K562 (cell line): ENCODE data around the gene MICAL2. TPM values are rescaled to one million over a fixed set of nuclear protein-coding genes. Genes with fewer than 3 reads are reported as not detected.
A peak's percentile ranks its signal among the peaks of the same experiment; 100 is the strongest.

Experiments used
- BRF1 ChIP-seq: IDR thresholded peaks from 3 replicates; pipeline ENCODE4 v1.6.1; 2011; ENCODE audit warnings: borderline replicate concordance, mild to moderate bottlenecking; ENCODE audit not compliant: insufficient read length; ENCODE audit errors: extremely low read depth
- HDAC1 ChIP-seq, 2 experiments: fragments of 450-650 bp; IDR thresholded peaks; 2 replicates each; pipeline ENCODE4 v1.6.1; 2016 to 2017; ENCODE audit warnings: inconsistent platforms in 1 of 2, mild to moderate bottlenecking in 1 of 2, moderate library complexity in 1 of 2
- MBD1 ChIP-seq: fragments of 250-450 bp; sonication (Bioruptor Pico); IDR thresholded peaks from 2 replicates; pipeline ENCODE4 v1.8.0; 2022; ENCODE audit warnings: inconsistent platforms
- PRDM10 ChIP-seq: fragments of 450-650 bp; IDR thresholded peaks from 2 replicates; pipeline ENCODE4 v1.6.1; 2018; ENCODE audit not compliant: partially characterized antibody
- SIN3A ChIP-seq, 2 experiments: fragments of 150-350 bp in 1 of 2; IDR thresholded peaks; 2 replicates each; pipeline ENCODE4 v1.6.1; 2011 to 2016; ENCODE audit warnings: borderline replicate concordance in 2 of 2, low read depth in 2 of 2, low read length in 2 of 2, mild to moderate bottlenecking in 2 of 2, moderate library complexity in 2 of 2; ENCODE audit not compliant: control insufficient read depth in 1 of 2
- SMAD4 ChIP-seq: fragments of 250-450 bp; sonication (Bioruptor Pico); conservative IDR thresholded peaks from 2 replicates; pipeline ENCODE4 v1.8.0; 2021; ENCODE audit warnings: inconsistent platforms, mild to moderate bottlenecking, moderate library complexity
- SRF ChIP-seq, 2 experiments: fragments of 250-450, 450-650 bp in 1 of 2; sonication (Bioruptor Pico) in 1 of 2; sonication (generic) in 1 of 2; formaldehyde crosslinking; IDR thresholded peaks; 2 replicates each; pipeline versions ENCODE4 v1.5.0 to v1.5.1; 2020 to 2022; ENCODE audit warnings: mild to moderate bottlenecking in 1 of 2, missing genetic modification reagents in 1 of 2
- ZNF282 ChIP-seq: sonication (generic); formaldehyde crosslinking; IDR thresholded peaks from 2 replicates; pipeline ENCODE4 v1.8.1; 2023; ENCODE audit warnings: missing genetic modification reagents
- ZNF584 ChIP-seq: fragments of 200-800 bp; sonication (Bioruptor generic); IDR thresholded peaks from 2 replicates; pipeline ENCODE4 v1.6.1; 2016; ENCODE audit warnings: low read depth, mild to moderate bottlenecking, missing genetic modification characterization, missing compliant biosample characterization
- ZNF77 ChIP-seq: fragments of 250-450 bp; sonication (Bioruptor Pico); IDR thresholded peaks from 2 replicates; pipeline ENCODE4 v1.5.0; 2020
- polyA plus RNA-seq, 8 experiments: library from polyadenylated mRNA; depleted of rRNA in 4 of 8; stranded (reverse) in 5 of 8; unstranded in 3 of 8; fragments of >200 nt; fragmentation: Nextera tagmentation in 2 of 8; fragmentation: Illumina TruSeq in 1 of 8; extraction: Ambion mirVana in 2 of 8; extraction: Trizol in 1 of 8; gene quantifications; 2 replicates each; pipeline versions ENCODE4 v1.2.1 to v1.2.3, GENCODE V29; 2011 to 2014; ENCODE audit warnings: inconsistent platforms in 1 of 8, missing spikeins in 1 of 8
- total RNA-seq, 7 experiments: library from RNA; depleted of rRNA in 6 of 7; stranded (reverse); fragments of >200 nt in 6 of 7; fragmentation: Illumina TruSeq in 2 of 7; extraction: Trizol in 2 of 7; gene quantifications; 2 replicates each; pipeline versions ENCODE4 v1.2.1 to v1.2.3, GENCODE V29; 2011 to 2021; ENCODE audit warnings: low replicate concordance in 1 of 7
- TF ChIP-seq, protein P1 (sequence below): sonication (generic); formaldehyde crosslinking; IDR thresholded peaks from 2 replicates; pipeline ENCODE4 v1.8.0; 2023; ENCODE audit warnings: mild to moderate bottlenecking, missing genetic modification reagents
- TF ChIP-seq, protein P2 (sequence below): fragments of 450-650 bp; formaldehyde crosslinking; IDR thresholded peaks from 2 replicates; pipeline ENCODE4 v1.4.0; 2020; ENCODE audit warnings: mild to moderate bottlenecking

MICAL2 gene
- total and polyA plus RNA-seq, 9 of the 15 experiments (the other 6 are each of a cell fraction or from before 2014, with no cell fraction given), result 4.7 to 64.2 (median 33.6) TPM

DNA sequence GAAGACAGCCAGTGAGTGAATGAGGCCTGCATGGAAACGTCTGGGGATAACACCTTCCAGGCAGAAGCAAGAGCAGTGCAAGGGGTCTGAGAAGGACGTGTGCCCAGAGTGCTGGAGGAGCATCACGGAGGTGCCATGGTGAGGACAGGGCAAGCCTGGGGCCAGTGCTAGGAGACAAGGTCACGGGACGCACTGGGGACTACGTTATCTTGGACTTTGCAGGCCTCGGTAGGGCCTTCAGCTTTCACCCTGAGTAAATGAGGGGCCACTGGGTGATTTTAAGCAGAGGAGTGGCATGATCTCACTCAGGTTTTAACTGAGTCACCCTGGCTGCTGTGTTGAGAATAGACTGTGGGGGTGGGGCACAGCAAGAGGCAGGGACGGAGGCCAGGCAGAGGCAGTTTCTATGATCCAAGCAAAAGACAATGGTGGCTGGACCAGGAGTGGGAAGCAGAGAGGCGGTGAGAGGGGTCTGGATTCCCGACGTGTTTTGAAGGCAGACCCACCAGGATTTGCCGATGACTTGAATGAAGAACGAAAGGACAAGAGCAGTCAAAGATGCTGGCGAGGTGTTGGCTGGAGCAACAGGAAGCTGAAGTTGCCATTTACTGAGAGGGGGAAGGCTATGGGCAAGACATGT, 164.3 kb downstream of the MICAL2 start (continued):
- TF ChIP-seq MBD1 (CRISPR knock-in tag) (no peak), BRF1 (no peak), SMAD4 (CRISPR knock-in tag) (peak; percentile 57; the same call in 1 of the 2 replicates), SRF (CRISPR knock-in tag; IDR thresholded peaks at IDR 0.05) (no peak), SIN3A (IDR thresholded peaks at IDR 0.05; ENCODE audit: borderline replicate concordance in 2 of 2, control insufficient read depth in 1 of 2, low read depth in 2 of 2, low read length in 2 of 2) (no peak), PRDM10 (peak; percentile 27), ZNF77 (CRISPR knock-in tag) (no peak), HDAC1 (IDR thresholded peaks at IDR 0.05) (no peak), ZNF282 (CRISPR knock-in tag) (no peak), ZNF584 (peak; percentile 68; the same call in 1 of the 2 replicates)
- TF ChIP-seq, protein P1, sequence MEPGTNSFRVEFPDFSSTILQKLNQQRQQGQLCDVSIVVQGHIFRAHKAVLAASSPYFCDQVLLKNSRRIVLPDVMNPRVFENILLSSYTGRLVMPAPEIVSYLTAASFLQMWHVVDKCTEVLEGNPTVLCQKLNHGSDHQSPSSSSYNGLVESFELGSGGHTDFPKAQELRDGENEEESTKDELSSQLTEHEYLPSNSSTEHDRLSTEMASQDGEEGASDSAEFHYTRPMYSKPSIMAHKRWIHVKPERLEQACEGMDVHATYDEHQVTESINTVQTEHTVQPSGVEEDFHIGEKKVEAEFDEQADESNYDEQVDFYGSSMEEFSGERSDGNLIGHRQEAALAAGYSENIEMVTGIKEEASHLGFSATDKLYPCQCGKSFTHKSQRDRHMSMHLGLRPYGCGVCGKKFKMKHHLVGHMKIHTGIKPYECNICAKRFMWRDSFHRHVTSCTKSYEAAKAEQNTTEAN, result no peak
- TF ChIP-seq, protein P2, sequence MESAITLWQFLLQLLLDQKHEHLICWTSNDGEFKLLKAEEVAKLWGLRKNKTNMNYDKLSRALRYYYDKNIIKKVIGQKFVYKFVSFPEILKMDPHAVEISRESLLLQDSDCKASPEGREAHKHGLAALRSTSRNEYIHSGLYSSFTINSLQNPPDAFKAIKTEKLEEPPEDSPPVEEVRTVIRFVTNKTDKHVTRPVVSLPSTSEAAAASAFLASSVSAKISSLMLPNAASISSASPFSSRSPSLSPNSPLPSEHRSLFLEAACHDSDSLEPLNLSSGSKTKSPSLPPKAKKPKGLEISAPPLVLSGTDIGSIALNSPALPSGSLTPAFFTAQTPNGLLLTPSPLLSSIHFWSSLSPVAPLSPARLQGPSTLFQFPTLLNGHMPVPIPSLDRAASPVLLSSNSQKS, result no peak
